Astrocyte (in vitro differentiated cells and primary cell): ENCODE results near the gene AKAP13.

Experiments
- EZH2 ChIP-seq: IDR thresholded peaks from 2 replicates; pipeline ENCODE4 v1.6.1; 2012; ENCODE audit warnings: mild to moderate bottlenecking, low read length, inconsistent platforms; ENCODE audit not compliant: insufficient read depth
- TF ChIP-seq, protein P1 (sequence below): IDR thresholded peaks from 2 replicates; pipeline ENCODE4 v1.5.1; 2011; ENCODE audit warnings: low read depth, mild to moderate bottlenecking, inconsistent platforms, low read length, moderate library complexity; ENCODE audit not compliant: insufficient read depth

DNA sequence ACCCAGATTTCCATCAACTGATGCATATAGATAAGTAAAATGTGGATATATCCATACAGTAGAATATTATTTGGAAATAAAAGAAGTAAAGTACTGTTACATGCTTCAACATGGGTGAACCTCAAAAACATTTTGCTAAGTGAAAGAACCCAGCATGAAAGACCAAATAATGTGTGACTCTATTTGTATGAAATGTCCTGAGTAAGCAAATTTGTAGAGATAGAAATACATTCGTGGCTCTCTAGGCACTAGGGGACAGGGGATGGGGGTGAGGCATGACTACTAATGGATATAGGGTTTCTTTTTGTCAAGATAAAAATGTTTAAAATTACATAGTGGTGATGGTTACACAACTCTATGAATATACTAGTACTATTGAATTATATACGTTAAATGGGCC, 250.6 kb downstream of the AKAP13 start:
- TF ChIP-seq, protein P1, sequence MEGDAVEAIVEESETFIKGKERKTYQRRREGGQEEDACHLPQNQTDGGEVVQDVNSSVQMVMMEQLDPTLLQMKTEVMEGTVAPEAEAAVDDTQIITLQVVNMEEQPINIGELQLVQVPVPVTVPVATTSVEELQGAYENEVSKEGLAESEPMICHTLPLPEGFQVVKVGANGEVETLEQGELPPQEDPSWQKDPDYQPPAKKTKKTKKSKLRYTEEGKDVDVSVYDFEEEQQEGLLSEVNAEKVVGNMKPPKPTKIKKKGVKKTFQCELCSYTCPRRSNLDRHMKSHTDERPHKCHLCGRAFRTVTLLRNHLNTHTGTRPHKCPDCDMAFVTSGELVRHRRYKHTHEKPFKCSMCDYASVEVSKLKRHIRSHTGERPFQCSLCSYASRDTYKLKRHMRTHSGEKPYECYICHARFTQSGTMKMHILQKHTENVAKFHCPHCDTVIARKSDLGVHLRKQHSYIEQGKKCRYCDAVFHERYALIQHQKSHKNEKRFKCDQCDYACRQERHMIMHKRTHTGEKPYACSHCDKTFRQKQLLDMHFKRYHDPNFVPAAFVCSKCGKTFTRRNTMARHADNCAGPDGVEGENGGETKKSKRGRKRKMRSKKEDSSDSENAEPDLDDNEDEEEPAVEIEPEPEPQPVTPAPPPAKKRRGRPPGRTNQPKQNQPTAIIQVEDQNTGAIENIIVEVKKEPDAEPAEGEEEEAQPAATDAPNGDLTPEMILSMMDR = no peak
- TF ChIP-seq EZH2 = no peak
